ENCODE measurements around the gene MON2. TPM values are rescaled to one million over a fixed set of nuclear protein-coding genes. Genes with fewer than 3 reads are reported as not detected.

MON2 gene
- total and polyA plus RNA-seq, 2 of the 8 experiments (the other 6 are each of a cell fraction or from before 2014, with no cell fraction given) = 3.8 to 21.8 TPM

DNA sequence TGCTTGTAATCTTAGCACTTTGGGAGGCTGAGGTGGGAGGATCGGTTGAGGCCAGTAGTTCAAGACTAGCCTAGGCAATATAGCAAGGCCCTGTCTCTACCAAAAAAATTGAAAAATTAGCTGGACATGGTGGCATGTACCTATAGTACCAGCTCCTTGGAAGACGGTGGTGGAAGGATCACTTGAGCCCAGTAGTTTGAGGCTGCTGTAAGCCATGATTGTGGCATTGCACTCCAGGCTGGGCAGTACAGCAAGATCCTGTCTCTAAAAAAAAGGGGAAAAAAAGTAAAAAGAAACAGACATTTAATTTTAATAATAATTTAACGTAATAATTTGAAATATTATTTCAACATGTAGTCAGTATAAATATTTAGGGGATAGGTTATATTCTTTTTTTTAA lies 16.1 kb downstream of the MON2 start:
- H4K20me1 ChIP-seq (replicated peaks in 1 of 2; ENCODE audit: control insufficient read depth in 1 of 2, insufficient read depth in 2 of 2, low read length in 2 of 2) = no peaks in the 10 kb centered on the region
- H4K8ac ChIP-seq (ENCODE audit: extremely low read depth, insufficient read depth, low read length) = no peak overlapping the region
- H3K27me3 ChIP-seq (replicated peaks in 1 of 4; ENCODE audit: control insufficient read depth in 3 of 4, extremely low read depth in 1 of 4, insufficient read depth in 3 of 4, low read length in 3 of 4) = no peaks in the 10 kb centered on the region
- no peak for DNase-seq (ENCODE audit: low read depth in 1 of 2, low spot score in 2 of 2)
- WGBS, 2 experiments (ENCODE audit: extremely low coverage in 1 of 2, insufficient coverage in 1 of 2, insufficient read length in 1 of 2, insufficient replicate concordance in 2 of 2, low coverage in 1 of 2, low lambda C conversion rate in 2 of 2, missing lambda C conversion rate in 1 of 2) = 96% methylated on average over 3 of the region's 3 CpGs; no CpG with 5 or more reads in 1 of the 2 experiments
- H3K79me1 ChIP-seq (ENCODE audit: low read depth, low read length) = peaks cover 2% of the 10 kb centered on the region; the same call in 1 of the 2 replicates
- H3K4me3 ChIP-seq (ENCODE audit: extremely low read depth in 1 of 4, insufficient read depth in 2 of 4, low read depth in 3 of 4, low read length in 4 of 4) = no peak overlapping the region
- no peak overlapping the region for H2BK20ac ChIP-seq (ENCODE audit: low read length)
- H3K4me2 ChIP-seq (ENCODE audit: insufficient read depth in 1 of 2, low read depth in 2 of 2, low read length in 2 of 2) = no peak overlapping the region
- CTCF ChIA-PET (ENCODE audit: partially characterized antibody) = interaction anchor here (0.7 kb wide), 1 partner anchor 8 kb away, joined by 4 read pairs; no protein-coding TSS in a partner anchor
- H3K18ac ChIP-seq (ENCODE audit: extremely low read depth, low read length) = no peak overlapping the region
- POLR2A ChIA-PET (ENCODE audit: partially characterized antibody) = no interaction called here
- no peak overlapping the region for H3K27ac ChIP-seq (ENCODE audit: low read depth, low read length)
- H4K5ac ChIP-seq (ENCODE audit: insufficient read length, low read depth, low read length) = no peak overlapping the region
- no peak overlapping the region for H3K14ac ChIP-seq (ENCODE audit: insufficient read length)
- no peak overlapping the region for H3K4ac ChIP-seq (replicated peaks; ENCODE audit: insufficient read length, low read depth, low read length)
- no peaks in the 10 kb centered on the region for H3K4me1 ChIP-seq (replicated peaks in 1 of 4; ENCODE audit: control insufficient read depth in 3 of 4, insufficient read depth in 4 of 4, low read length in 3 of 4)
- H2BK120ac ChIP-seq (replicated peaks; ENCODE audit: low read depth, low read length) = no peak overlapping the region
- no peak overlapping the region for H3K23ac ChIP-seq (ENCODE audit: insufficient read length)
- no peak overlapping the region for H2AK5ac ChIP-seq (ENCODE audit: low read depth, low read length)
- H2AFZ ChIP-seq (ENCODE audit: low read length) = no peak overlapping the region
- no peak for FAIRE-seq
- no peak overlapping the region for H3K56ac ChIP-seq (replicated peaks; ENCODE audit: insufficient read length, low read depth, low read length)
- H3K23me2 ChIP-seq (ENCODE audit: low read depth, low read length) = no peaks in the 10 kb centered on the region; the same call in 1 of the 2 replicates
- no peaks in the 10 kb centered on the region; a peak in 1 of 8 replicates for H3K36me3 ChIP-seq (ENCODE audit: control insufficient read depth in 2 of 4, insufficient read depth in 4 of 4, low read length in 3 of 4)
- H3K79me2 ChIP-seq (ENCODE audit: control insufficient read depth in 1 of 2, insufficient read depth in 2 of 2, low read length in 2 of 2) = peaks cover 0 to 10% of the 10 kb centered on the region in 2 experiments; a peak in 1 of 4 replicates
- no peaks in the 10 kb centered on the region for H3K9me3 ChIP-seq (ENCODE audit: insufficient read depth in 2 of 2, low read depth in 1 of 2, low read length in 1 of 2)
- H2BK12ac ChIP-seq (ENCODE audit: low read depth, low read length) = no peak overlapping the region
- H2BK5ac ChIP-seq (ENCODE audit: low read depth, low read length) = no peak overlapping the region
- H3K9ac ChIP-seq (replicated peaks in 1 of 4; ENCODE audit: extremely low read depth in 1 of 4, low read depth in 3 of 4, low read length in 3 of 4) = no peak overlapping the region
- H2BK15ac ChIP-seq (ENCODE audit: low read length) = no peak overlapping the region
- H4K91ac ChIP-seq (replicated peaks; ENCODE audit: insufficient read length, low read length) = no peak overlapping the region
- TF ChIP-seq SP4 (IDR thresholded peaks at IDR 0.05; ENCODE audit: low read length) (no peak), EP300 (IDR thresholded peaks at IDR 0.05; ENCODE audit: borderline replicate concordance in 1 of 2, low read depth in 2 of 2, low read length in 2 of 2) (no peak), KDM1A (IDR thresholded peaks at IDR 0.05; ENCODE audit: borderline replicate concordance, low read length) (no peak), MAFK (IDR thresholded peaks at IDR 0.05; ENCODE audit: low read depth, low read length) (no peak), CHD1 (IDR thresholded peaks at IDR 0.05; ENCODE audit: low read depth, low read length) (no peak), RNF2 (IDR thresholded peaks at IDR 0.05; ENCODE audit: borderline replicate concordance, low read depth, low read length, missing control alignments, poor library complexity, severe bottlenecking) (no peak), NANOG (IDR thresholded peaks at IDR 0.05; ENCODE audit: insufficient read depth, low read depth, low read length, poor library complexity, severe bottlenecking) (no peak), CHD2 (IDR thresholded peaks at IDR 0.05; ENCODE audit: low read length) (no peak)
- TF ChIP-seq, protein P1, sequence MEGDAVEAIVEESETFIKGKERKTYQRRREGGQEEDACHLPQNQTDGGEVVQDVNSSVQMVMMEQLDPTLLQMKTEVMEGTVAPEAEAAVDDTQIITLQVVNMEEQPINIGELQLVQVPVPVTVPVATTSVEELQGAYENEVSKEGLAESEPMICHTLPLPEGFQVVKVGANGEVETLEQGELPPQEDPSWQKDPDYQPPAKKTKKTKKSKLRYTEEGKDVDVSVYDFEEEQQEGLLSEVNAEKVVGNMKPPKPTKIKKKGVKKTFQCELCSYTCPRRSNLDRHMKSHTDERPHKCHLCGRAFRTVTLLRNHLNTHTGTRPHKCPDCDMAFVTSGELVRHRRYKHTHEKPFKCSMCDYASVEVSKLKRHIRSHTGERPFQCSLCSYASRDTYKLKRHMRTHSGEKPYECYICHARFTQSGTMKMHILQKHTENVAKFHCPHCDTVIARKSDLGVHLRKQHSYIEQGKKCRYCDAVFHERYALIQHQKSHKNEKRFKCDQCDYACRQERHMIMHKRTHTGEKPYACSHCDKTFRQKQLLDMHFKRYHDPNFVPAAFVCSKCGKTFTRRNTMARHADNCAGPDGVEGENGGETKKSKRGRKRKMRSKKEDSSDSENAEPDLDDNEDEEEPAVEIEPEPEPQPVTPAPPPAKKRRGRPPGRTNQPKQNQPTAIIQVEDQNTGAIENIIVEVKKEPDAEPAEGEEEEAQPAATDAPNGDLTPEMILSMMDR (IDR thresholded peaks at IDR 0.05; ENCODE audit: control extremely low read depth in 1 of 3, insufficient read depth in 1 of 3, low read depth in 1 of 3, low read length in 3 of 3) = no peak
- TF ChIP-seq, protein P2, sequence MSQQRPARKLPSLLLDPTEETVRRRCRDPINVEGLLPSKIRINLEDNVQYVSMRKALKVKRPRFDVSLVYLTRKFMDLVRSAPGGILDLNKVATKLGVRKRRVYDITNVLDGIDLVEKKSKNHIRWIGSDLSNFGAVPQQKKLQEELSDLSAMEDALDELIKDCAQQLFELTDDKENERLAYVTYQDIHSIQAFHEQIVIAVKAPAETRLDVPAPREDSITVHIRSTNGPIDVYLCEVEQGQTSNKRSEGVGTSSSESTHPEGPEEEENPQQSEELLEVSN (IDR thresholded peaks at IDR 0.05) = no peak
